Adrenal gland (tissue), 5 donors: ENCODE data around the gene PIRT.

Source experiments
- POLR2A ChIP-seq, 2 donors: fragments of 450-650 bp; IDR thresholded peaks; one replicate each; pipeline ENCODE4 v1.6.1; 2017; ENCODE audit warnings: antibody characterized with exemption in 2 of 2, mild to moderate bottlenecking in 2 of 2, moderate library complexity in 1 of 2
- TF ChIP-seq, protein P1 (sequence below), 6 experiments: fragments of 450-650 bp in 4 of 6; fragments of 200-600 bp in 2 of 6; sonication (generic) in 1 of 6; IDR thresholded peaks; 1 replicate in 5 of 6; 2 replicates in 1 of 6; pipeline versions ENCODE4 v1.5.1 to v1.8.0; 2016 to 2021; ENCODE audit warnings: antibody characterized with exemption in 6 of 6, mild to moderate bottlenecking in 2 of 6, moderate library complexity in 1 of 6
- donor health status: DM: no; HTN: no; CAD: no.

DNA sequence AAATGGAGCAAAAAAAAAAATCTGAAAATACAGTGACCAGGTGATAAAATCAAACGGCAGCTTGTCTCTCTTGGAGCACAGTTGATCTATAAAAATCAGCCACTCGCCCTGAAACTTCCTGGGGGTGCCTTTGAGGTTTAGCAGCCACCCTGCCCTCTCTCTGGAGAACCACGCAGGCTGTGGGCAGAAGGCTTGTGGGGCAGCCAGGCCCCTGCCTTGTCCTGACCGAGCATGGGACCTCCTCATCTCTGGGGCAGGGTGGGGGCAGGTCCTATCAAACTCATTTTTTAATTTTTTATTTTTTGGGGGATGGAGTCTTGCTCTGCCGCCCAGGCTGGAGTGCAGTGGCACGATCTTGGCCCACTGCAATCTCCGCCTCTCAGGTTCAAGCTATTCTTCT lies 39.0 kb downstream of the PIRT start:
- TF ChIP-seq, protein P1, sequence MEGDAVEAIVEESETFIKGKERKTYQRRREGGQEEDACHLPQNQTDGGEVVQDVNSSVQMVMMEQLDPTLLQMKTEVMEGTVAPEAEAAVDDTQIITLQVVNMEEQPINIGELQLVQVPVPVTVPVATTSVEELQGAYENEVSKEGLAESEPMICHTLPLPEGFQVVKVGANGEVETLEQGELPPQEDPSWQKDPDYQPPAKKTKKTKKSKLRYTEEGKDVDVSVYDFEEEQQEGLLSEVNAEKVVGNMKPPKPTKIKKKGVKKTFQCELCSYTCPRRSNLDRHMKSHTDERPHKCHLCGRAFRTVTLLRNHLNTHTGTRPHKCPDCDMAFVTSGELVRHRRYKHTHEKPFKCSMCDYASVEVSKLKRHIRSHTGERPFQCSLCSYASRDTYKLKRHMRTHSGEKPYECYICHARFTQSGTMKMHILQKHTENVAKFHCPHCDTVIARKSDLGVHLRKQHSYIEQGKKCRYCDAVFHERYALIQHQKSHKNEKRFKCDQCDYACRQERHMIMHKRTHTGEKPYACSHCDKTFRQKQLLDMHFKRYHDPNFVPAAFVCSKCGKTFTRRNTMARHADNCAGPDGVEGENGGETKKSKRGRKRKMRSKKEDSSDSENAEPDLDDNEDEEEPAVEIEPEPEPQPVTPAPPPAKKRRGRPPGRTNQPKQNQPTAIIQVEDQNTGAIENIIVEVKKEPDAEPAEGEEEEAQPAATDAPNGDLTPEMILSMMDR (IDR thresholded peaks at IDR 0.05): no peak
- no peak for TF ChIP-seq POLR2A (IDR thresholded peaks at IDR 0.05)
